MV-4-11 (cell line): ENCODE results near the gene EXO1.
"Not testable (repeated sequence)": the region's sequence is repeated elsewhere in the genome, so short reads cannot be mapped to it uniquely, and the experiment has no call there.

Source experiments
- DNase-seq: peaks from one replicate; lab custom pipeline; 2025; lab: John Stamatoyannopoulos, UW

Gene EXO1

GRCh38 chr1:241847796-241848685, at the start of gene EXO1:
Gene EXO1, plus strand, starts transcription at chr1:241848204. Its CDS starts 2,222 bp downstream, at chr1:241850426.
- DNase-seq: peak; percentile 94

GRCh38 chr1:241799416-241799815, 48.6 kb upstream of the EXO1 start:
- DNase-seq: no peak

- no peak for DNase-seq
Measured at GRCh38 chr1:241800640-241801039, 47.4 kb upstream of the EXO1 start.

GRCh38 chr1:241802863-241803262, 45.1 kb upstream of the EXO1 start:
- no peak for DNase-seq

GRCh38 chr1:241804706-241805105, 43.3 kb upstream of the EXO1 start:
- DNase-seq: not testable (repeated sequence)

GRCh38 chr1:241808265-241808664, 39.7 kb upstream of the EXO1 start:
- DNase-seq: peak; percentile 79

GRCh38 chr1:241810769-241811405, 37.1 kb upstream of the EXO1 start:
- DNase-seq: peak; percentile 98

- peak; percentile 72 for DNase-seq
Measured at GRCh38 chr1:241813768-241814320, 34.2 kb upstream of the EXO1 start.

- DNase-seq: no peak
Measured at GRCh38 chr1:241816008-241816407, 32.0 kb upstream of the EXO1 start.

- no peak for DNase-seq
Measured at GRCh38 chr1:241817331-241817792, 30.6 kb upstream of the EXO1 start.

GRCh38 chr1:241817956-241818612, 29.9 kb upstream of the EXO1 start:
- peak; percentile 99 for DNase-seq

GRCh38 chr1:241819340-241819866, 28.6 kb upstream of the EXO1 start:
- DNase-seq: no peak

- peak; percentile 83 for DNase-seq
Measured at GRCh38 chr1:241821363-241821762, 26.6 kb upstream of the EXO1 start.

GRCh38 chr1:241822846-241823245, 25.2 kb upstream of the EXO1 start:
- no peak for DNase-seq

- no peak for DNase-seq
Measured at GRCh38 chr1:241823925-241824324, 24.1 kb upstream of the EXO1 start.

GRCh38 chr1:241825581-241825980, 22.4 kb upstream of the EXO1 start:
- DNase-seq: no peak

GRCh38 chr1:241826613-241827012, 21.4 kb upstream of the EXO1 start:
- not testable (repeated sequence) for DNase-seq

GRCh38 chr1:241827264-241827663, 20.7 kb upstream of the EXO1 start:
- no peak for DNase-seq

- no peak for DNase-seq
Measured at GRCh38 chr1:241828463-241829021, 19.5 kb upstream of the EXO1 start.

- peak; percentile 42 for DNase-seq
Measured at GRCh38 chr1:241829468-241829867, 18.5 kb upstream of the EXO1 start.

GRCh38 chr1:241834733-241835377, 13.1 kb upstream of the EXO1 start:
- DNase-seq: peak; percentile 61
